A673 (cell line): ENCODE data around the gene LRP6.

Experiments used
- EZH2 ChIP-seq: fragments of 200-600 bp; sonication (generic); IDR thresholded peaks from 2 replicates; pipeline ENCODE4 v1.6.1; 2017; ENCODE audit warnings: borderline replicate concordance, low read depth, mild to moderate bottlenecking, mixed read lengths, antibody characterized with exemption, low read length; ENCODE audit not compliant: poor library complexity, severe bottlenecking
- TF ChIP-seq, protein P1 (sequence below): fragments of 300-800, 200-600 bp; sonication (generic); conservative IDR thresholded peaks from 2 replicates; pipeline ENCODE4 v1.5.1; 2017; ENCODE audit warnings: low read depth, mild to moderate bottlenecking, antibody characterized with exemption, low read length, moderate library complexity, mixed read lengths

DNA sequence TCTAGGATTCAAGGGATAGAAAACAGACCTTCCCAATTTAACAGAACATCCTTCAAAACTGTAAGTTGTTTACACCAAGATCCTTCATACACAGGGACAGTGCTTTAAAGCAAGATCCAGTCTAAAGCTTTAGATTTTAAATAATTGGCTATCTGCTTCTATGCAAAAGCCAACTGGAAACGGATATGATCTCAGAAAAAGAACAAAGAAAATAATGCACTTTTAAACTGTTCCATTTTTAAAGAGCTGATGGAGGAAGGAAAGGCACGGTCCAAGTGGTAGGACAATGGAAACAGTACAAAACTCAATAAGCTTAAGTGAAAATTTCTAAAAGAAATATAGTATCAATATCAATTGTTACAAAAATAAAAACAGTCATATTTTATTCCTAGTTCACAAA, 27.7 kb downstream of the LRP6 start:
- TF ChIP-seq, protein P1, sequence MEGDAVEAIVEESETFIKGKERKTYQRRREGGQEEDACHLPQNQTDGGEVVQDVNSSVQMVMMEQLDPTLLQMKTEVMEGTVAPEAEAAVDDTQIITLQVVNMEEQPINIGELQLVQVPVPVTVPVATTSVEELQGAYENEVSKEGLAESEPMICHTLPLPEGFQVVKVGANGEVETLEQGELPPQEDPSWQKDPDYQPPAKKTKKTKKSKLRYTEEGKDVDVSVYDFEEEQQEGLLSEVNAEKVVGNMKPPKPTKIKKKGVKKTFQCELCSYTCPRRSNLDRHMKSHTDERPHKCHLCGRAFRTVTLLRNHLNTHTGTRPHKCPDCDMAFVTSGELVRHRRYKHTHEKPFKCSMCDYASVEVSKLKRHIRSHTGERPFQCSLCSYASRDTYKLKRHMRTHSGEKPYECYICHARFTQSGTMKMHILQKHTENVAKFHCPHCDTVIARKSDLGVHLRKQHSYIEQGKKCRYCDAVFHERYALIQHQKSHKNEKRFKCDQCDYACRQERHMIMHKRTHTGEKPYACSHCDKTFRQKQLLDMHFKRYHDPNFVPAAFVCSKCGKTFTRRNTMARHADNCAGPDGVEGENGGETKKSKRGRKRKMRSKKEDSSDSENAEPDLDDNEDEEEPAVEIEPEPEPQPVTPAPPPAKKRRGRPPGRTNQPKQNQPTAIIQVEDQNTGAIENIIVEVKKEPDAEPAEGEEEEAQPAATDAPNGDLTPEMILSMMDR = no peak
- TF ChIP-seq EZH2 = no peak
